ENCODE measurements around the gene GATA2.
A peak's percentile ranks its signal among the peaks of the same experiment; 100 is the strongest.

The GATA2 gene

DNA sequence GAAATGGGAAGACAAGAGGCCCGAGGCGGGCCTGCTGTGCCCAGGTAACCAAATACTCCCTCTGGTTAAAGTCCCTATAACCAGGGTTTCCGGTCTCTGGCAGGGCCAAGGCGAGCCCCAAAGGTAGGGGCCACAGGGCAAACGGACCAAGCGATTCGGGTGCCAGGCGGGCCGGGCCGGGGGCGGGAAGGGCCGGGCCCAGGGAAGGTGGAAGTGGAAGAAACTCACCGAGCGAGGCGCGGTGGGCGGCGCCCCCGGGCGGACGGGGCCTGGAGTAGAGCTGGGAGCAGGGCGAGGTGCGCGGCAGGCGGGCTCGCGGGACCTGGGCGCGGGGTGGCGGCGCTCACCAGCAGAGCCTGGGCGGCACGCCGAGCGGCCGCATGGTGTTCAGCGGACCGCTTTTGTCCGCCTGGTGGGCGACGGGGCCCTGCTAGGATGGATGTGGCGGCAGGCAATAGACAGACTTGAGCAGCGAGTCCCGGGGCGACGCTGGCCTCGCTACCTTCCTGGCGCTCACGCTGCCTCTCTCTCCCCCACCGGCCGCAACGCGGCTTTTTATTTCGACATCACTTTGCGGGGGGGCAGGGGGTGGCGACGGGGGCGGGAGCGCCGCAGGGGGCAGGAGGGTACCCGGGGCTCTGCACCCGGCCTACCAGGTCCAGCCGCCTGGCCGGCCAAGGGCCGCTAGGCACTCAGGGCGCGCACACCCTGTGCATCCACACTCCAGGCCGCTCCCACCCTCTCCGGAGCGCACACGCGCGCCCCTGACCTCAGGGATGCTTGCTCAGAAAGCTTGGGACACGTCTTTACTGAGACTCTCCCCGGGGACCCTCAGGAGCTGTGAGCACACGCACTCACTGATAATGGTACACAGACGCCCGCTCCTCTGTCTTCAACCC, at the start of gene GATA2:
Gene GATA2 (minus strand): TSS at position 531 of the 899 bp plus-strand sequence. CDS start 6,170 bp downstream, outside the sequence.
- DNase-seq (ENCODE audit: low spot score in 2 of 2): peak in 1 of 2 donors; percentile 21
- Mint-ChIP-seq H3K9me3 (no peaks in the 10 kb centered on the region), H3K4me1 (peaks cover 16% of the 10 kb centered on the region), H3K4me3 (peak within 1 kb of the TSS; percentile 65), H3K27ac (no peak within 1 kb of the TSS), H3K36me3 (peaks cover 2% of the 10 kb centered on the region), H3K27me3 (peaks cover 28% of the 10 kb centered on the region)
- peak; percentile 14 for ATAC-seq (ENCODE audit: low read depth)

DNA sequence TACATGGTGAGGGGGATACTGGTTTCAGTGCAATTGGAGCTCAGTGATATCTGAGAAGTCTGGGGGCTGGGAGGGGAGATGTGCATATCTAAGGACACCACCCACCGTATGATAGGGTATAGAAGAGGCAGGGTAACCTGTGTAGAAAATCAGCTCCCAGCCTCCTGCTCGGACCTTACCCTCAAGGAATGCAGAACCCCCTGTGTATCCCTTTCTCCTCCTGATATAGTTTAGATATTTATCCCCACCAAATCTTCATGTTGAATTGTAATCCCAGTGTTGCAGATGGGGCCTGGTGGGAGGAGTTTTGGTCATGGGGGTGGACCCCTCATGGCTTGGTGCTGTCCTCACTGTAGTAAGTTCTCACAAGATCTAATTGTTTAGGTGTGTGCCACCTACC, 48.2 kb upstream of the GATA2 start:
- H3K4me3 Mint-ChIP-seq: no peak overlapping the region
- no peaks in the 10 kb centered on the region for H3K4me1 Mint-ChIP-seq
- H3K27me3 Mint-ChIP-seq: peaks cover 26% of the 10 kb centered on the region
- H3K27ac Mint-ChIP-seq: no peak overlapping the region
- ATAC-seq (ENCODE audit: low read depth) (no peak), DNase-seq (ENCODE audit: low spot score in 2 of 2) (no peak)
- H3K36me3 Mint-ChIP-seq: no peaks in the 10 kb centered on the region
- peaks cover 9% of the 10 kb centered on the region for H3K9me3 Mint-ChIP-seq

DNA sequence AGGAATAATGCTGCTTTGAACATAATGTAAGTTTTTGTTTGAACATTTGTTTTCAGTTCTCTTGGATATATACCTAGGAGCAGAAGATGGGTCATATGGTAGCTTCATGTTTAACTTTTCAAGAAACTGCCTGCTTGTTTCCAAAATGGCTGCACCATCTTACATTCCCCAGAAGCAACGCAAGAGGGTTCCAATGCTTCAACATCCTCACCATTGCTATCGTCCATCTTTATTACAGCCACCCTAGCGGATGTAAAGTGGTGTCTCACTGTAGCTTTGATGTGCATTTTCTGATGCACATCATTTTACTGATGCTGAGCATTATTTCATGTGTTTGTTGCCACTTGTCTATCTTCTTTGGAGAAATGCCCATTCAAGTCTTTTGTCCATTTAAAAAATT, 46.4 kb upstream of the GATA2 start:
- Mint-ChIP-seq H3K27me3 (peaks cover 37% of the 10 kb centered on the region), H3K9me3 (peaks cover 9% of the 10 kb centered on the region), H3K27ac (no peak overlapping the region), H3K36me3 (no peaks in the 10 kb centered on the region), H3K4me3 (no peak overlapping the region), H3K4me1 (no peaks in the 10 kb centered on the region)
- DNase-seq (ENCODE audit: low spot score in 2 of 2) (no peak), ATAC-seq (ENCODE audit: low read depth) (no peak)

DNA sequence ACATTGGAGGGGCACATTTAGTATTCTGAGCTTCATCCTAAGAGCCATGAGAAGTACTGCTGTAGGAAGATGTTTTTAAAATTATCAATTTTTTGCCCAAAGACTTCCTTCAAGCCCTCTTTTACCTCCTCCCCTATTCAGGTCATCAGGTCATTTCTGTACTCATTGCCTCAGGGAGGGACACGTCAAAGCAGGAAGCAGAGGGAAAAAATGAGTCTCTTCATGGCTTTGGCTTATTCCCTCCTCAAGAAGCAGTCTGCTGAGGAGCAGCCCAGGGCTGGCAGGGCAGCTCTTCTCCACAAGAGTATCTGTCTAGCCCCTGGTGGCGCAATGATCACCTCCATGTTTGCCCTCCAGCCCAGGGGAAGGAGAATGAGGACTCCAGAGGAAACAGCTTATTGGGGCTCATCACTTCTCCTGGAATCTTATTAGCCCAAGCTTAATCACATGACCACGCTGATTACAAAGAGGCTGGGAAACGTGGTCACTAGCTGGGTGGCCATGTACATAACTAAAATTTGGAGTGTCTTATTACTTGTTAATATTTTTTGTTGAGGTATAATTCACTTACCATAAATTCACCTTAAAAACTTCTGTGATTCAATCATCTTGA, 44.2 kb upstream of the GATA2 start:
- Mint-ChIP-seq H3K36me3 (no peaks in the 10 kb centered on the region), H3K27me3 (peaks cover 43% of the 10 kb centered on the region), H3K4me3 (no peak overlapping the region), H3K27ac (no peak overlapping the region), H3K9me3 (no peaks in the 10 kb centered on the region), H3K4me1 (no peaks in the 10 kb centered on the region)
- DNase-seq (ENCODE audit: low spot score in 2 of 2) (no peak), ATAC-seq (ENCODE audit: low read depth) (no peak)

DNA sequence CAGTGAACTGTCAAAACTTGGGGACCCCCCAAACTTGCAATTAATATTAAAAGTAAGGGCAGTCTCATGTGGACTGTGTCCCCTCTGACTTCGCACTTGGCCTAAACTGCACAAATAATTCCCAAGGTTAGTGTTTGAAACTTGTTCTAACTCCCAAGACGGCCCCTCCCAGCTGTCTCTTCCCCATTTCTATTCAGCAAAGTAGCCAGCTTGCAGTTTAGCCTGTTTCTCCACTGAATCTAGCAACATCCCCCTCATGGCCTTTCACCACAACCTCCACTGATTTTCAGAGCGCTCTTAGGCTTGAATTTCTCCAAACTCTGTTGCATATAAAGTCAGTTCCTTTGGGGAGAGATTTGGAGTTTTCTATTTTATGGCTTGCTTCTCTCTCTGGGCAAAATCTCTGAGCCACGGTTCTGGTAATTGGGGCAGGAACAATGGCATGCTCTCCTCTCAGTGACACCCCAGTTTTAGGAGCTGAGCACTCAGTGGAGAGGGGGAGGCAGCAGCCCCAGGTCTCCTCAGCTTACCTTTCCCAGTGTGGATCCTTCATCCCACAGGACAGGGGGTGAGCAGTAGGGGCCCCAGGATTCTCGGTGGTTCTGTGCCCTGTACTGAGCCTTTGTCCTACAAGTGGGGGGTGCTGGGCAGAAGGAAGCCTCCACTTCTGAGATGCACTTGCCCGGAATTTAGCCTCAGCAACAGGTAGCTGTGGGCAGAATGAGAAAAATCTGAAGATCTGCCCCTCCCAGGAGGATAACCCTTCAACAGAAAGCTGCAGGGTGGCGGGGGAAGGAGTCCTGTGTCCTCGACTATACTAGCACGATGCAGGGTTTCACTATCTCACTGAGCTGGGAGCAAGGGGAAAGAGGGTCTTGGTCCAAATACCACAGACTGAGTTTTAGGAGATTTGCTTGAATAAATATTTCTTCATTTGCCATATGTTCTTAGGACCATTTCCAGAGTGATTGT, 39.3 kb upstream of the GATA2 start:
- no peaks in the 10 kb centered on the region for H3K4me1 Mint-ChIP-seq
- ATAC-seq (ENCODE audit: low read depth) (no peak), DNase-seq (ENCODE audit: low spot score in 2 of 2) (no peak)
- H3K27ac Mint-ChIP-seq: no peak overlapping the region
- H3K36me3 Mint-ChIP-seq: no peaks in the 10 kb centered on the region
- H3K27me3 Mint-ChIP-seq: peaks cover 24% of the 10 kb centered on the region
- H3K4me3 Mint-ChIP-seq: no peak overlapping the region
- no peaks in the 10 kb centered on the region for H3K9me3 Mint-ChIP-seq

DNA sequence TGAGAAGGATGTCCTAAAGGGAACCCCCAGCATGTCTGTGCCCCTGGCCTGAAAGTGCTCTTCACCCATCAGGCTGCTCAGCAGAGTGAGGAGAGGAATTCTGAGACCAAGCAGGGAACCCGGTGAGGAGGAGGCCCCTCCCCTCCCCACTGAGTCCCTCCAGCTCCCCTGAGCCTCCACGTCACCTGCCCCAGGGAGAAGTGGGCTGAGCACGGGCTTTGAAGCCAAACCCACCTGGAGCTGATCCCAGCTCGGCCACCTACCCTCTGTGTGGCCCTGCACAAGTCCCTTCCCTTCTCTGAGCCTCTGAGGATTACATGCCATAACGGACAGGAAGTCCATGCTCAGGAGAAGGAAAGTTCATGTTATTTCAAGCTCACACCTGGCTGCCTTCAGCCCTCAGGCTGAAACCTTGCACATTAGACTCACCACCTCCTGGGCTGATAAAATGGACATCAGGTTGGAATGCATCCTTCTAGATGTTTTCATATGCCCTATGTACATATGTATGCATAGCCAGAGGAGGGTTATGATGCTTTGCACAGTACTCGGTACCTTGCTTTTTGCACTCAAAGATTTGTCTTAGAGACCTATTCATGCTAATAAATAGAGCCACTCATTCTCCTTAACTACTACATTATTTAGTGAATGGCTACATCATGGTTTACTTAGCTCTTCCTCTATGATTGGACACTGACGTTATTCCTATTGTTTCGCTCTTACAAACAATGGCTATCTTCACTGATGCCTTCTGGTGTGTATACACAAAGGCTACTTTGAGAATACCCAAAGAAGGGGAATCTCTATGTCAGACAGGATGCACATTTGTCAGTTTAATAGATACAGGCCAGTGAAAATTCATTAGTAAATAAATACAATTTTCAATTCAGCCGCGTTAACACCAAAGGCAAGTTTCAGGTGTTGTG, 31.6 kb upstream of the GATA2 start:
- ATAC-seq (ENCODE audit: low read depth) (no peak), DNase-seq (ENCODE audit: low spot score in 2 of 2) (no peak)
- H3K9me3 Mint-ChIP-seq: no peaks in the 10 kb centered on the region
- H3K27me3 Mint-ChIP-seq: peaks cover 10% of the 10 kb centered on the region
- no peak overlapping the region for H3K4me3 Mint-ChIP-seq
- no peak overlapping the region for H3K27ac Mint-ChIP-seq
- no peaks in the 10 kb centered on the region for H3K36me3 Mint-ChIP-seq
- H3K4me1 Mint-ChIP-seq: no peaks in the 10 kb centered on the region

DNA sequence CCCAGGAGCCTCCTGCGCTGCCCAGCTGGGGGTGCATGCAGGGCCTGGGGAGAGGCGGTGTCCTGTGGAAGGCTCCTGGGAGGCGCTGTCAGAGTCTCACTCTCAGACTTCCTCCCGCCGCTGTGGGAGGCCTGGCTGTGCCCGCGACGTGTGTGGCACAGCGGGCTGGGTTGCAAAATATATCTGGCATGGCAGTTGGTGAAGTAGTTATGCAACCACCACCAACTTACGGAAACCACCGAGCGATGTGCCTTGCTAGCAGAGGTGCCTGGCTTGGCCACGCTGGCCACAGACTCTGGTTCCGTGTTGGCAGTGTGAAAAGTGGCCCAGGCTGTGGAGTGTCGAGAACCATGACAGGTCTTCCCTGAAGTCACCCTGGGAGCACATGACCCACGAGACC, 30.6 kb upstream of the GATA2 start:
- no peaks in the 10 kb centered on the region for H3K4me1 Mint-ChIP-seq
- H3K4me3 Mint-ChIP-seq: no peak overlapping the region
- H3K36me3 Mint-ChIP-seq: no peaks in the 10 kb centered on the region
- ATAC-seq (ENCODE audit: low read depth): no peak
- no peaks in the 10 kb centered on the region for H3K9me3 Mint-ChIP-seq
- DNase-seq (ENCODE audit: low spot score in 2 of 2): no peak
- no peak overlapping the region for H3K27ac Mint-ChIP-seq
- H3K27me3 Mint-ChIP-seq: peaks cover 12% of the 10 kb centered on the region

DNA sequence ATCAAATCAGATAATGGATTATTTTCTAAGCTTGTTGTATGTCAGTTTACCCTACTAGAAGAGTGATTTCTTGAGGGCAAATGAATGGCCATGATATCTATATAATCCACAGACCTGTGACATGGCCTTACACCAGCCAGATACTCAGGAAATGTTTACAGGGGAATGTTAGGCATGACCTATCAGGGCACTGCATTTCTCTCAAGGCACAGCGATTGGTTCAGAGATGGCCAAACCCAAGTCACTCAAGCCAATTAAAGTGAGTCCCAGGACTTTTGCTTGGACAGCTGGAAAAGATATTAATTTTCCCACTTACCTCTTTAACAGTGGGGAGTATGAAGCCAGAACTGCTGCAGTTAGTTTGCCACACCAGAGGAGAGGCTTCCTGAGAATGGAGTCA, 28.7 kb upstream of the GATA2 start:
- H3K4me3 Mint-ChIP-seq: no peak overlapping the region
- H3K4me1 Mint-ChIP-seq: no peaks in the 10 kb centered on the region
- no peaks in the 10 kb centered on the region for H3K36me3 Mint-ChIP-seq
- DNase-seq (ENCODE audit: low spot score in 2 of 2): no peak
- peaks cover 17% of the 10 kb centered on the region for H3K27me3 Mint-ChIP-seq
- no peak for ATAC-seq (ENCODE audit: low read depth)
- no peaks in the 10 kb centered on the region for H3K9me3 Mint-ChIP-seq
- H3K27ac Mint-ChIP-seq: no peak overlapping the region

DNA sequence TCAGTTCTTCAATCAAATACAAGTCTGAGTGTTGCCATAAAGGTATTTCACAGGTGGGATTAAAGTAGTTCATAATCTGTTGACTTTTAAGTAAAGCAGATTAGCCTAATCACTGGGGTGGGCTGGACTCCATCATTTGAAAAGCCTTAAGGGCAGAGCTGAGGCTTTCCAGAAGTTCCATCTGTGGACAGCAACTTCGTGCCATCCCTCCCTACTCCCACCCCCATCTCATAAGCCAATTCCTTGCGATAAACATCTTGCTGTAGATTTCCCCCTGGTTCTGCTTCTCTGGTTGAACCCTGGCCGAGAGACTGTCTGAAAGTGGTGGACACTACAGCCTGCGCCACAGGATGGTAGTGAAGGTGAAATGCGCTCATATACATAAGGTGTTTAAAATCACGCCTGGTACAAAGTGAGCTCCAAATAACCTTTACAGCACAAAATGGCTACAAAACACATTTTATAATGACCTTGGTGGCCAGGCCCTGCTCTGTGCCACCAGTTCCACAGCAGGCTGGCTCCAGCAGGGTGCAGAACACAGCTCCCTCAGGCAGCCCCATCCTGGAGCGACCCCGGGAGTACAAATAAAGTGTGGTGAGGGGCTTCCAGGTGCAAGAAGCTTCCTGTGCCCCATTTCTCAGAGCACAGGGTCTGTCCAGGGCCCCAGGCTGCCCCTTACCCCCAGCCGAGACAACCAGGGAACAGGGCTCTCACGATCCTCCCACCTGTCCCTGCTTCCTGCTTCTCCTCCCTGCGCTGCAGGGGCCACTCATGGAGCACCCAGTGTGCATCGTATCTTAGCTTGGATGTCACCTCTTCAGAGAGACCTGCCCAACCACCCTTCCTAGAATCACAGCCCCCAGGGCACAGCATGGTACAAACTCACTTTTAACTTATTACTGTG, 25.8 kb upstream of the GATA2 start:
- H3K27ac Mint-ChIP-seq: no peak overlapping the region
- ATAC-seq (ENCODE audit: low read depth) (no peak), DNase-seq (ENCODE audit: low spot score in 2 of 2) (no peak)
- H3K9me3 Mint-ChIP-seq: peaks cover 7% of the 10 kb centered on the region
- no peak overlapping the region for H3K4me3 Mint-ChIP-seq
- no peaks in the 10 kb centered on the region for H3K4me1 Mint-ChIP-seq
- H3K36me3 Mint-ChIP-seq: no peaks in the 10 kb centered on the region
- peaks cover 18% of the 10 kb centered on the region for H3K27me3 Mint-ChIP-seq

DNA sequence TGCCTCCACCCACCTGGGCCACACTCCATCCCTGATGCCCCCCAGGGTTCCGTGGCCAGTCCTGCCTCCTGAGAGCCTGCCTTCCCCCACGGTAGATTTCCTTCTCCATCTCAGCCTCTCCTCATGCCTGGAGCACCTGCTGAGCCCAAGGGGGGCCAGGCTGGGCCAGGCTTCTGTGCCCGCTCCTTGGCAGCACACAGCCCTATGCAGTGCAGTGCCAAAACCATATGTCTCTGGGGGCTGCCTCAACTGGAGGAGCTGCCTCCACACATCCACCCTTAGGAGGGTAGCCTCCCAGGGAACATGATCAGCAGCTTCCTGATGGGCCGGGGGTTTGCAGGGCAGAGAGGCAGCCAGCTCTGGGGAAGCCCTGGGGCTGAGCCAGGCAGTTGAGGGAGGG, 24.6 kb upstream of the GATA2 start:
- peaks cover 12% of the 10 kb centered on the region for H3K9me3 Mint-ChIP-seq

DNA sequence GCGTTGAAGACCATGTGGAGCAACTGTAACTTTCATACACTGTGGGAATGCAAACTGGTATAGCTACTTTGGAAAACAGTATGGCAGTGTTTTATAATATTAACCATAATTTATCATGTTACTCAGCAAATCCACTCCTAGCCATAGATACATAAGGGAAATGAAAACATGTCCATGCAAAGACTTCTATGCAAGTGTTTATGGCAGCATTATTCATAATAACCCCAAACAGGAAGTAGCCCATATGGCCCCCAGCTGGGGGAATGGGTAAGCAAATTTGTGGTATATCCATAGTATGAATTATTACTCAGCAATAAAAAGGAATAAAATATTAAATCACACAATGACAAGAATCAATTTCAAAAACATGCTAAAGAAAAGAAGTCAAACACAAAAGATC, 23.0 kb upstream of the GATA2 start:
- H3K27ac Mint-ChIP-seq: no peak overlapping the region
- H3K4me1 Mint-ChIP-seq: no peaks in the 10 kb centered on the region
- peaks cover 12% of the 10 kb centered on the region for H3K9me3 Mint-ChIP-seq
- ATAC-seq (ENCODE audit: low read depth) (no peak), DNase-seq (ENCODE audit: low spot score in 2 of 2) (no peak)
- H3K27me3 Mint-ChIP-seq: peaks cover 19% of the 10 kb centered on the region
- no peaks in the 10 kb centered on the region for H3K36me3 Mint-ChIP-seq
- H3K4me3 Mint-ChIP-seq: no peak overlapping the region

More for the DNA sequence above, 24.6 kb upstream of the GATA2 start:
- DNase-seq (ENCODE audit: low spot score in 2 of 2): no peak
- Mint-ChIP-seq H3K4me1 (no peaks in the 10 kb centered on the region), H3K36me3 (no peaks in the 10 kb centered on the region), H3K27ac (no peak overlapping the region), H3K4me3 (no peak overlapping the region), H3K27me3 (peaks cover 18% of the 10 kb centered on the region)
- ATAC-seq (ENCODE audit: low read depth): no peak

DNA sequence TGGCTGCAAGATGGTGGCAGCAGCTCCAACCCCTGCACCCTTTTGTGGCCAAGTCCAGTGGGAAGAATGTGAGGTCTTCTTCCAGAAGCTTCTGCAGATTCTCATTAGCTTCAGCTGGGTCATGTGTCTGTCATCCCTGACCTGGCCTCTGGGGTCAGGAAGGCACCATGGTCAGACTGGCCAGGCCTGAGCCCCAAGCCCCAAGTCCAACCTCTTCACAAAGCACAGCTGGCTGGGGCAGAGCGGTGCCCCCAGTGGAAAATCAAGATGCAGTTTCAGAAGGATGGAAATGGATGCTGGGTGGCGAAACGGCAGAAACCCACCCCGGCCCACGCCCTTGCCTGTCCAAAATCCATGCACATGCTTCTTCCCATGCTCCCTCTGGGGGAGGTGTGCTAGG, 15.9 kb upstream of the GATA2 start:
- H3K27ac Mint-ChIP-seq: no peak overlapping the region
- no peaks in the 10 kb centered on the region for H3K36me3 Mint-ChIP-seq
- peaks cover 14% of the 10 kb centered on the region for H3K27me3 Mint-ChIP-seq
- no peak overlapping the region for H3K4me3 Mint-ChIP-seq
- H3K4me1 Mint-ChIP-seq: no peaks in the 10 kb centered on the region
- ATAC-seq (ENCODE audit: low read depth): no peak
- H3K9me3 Mint-ChIP-seq: peaks cover 6% of the 10 kb centered on the region
- DNase-seq (ENCODE audit: low spot score in 2 of 2): no peak
